Endothelial cell of umbilical vein (primary cell): Measurements from ENCODE around the gene DNAJC7.

Experiments
- EZH2 ChIP-seq: IDR thresholded peaks from 2 replicates; pipeline ENCODE4 v1.6.1; 2012; ENCODE audit warnings: borderline replicate concordance, low read depth, mild to moderate bottlenecking, moderate library complexity, low read length, inconsistent platforms; ENCODE audit not compliant: severe bottlenecking
- FOS ChIP-seq: IDR thresholded peaks from 2 replicates; pipeline ENCODE4 v1.6.1; 2011; ENCODE audit warnings: mild to moderate bottlenecking, low read length, moderate library complexity, borderline replicate concordance; ENCODE audit not compliant: insufficient read depth
- GATA2 ChIP-seq: IDR thresholded peaks from 2 replicates; pipeline ENCODE4 v1.7.0; 2011; ENCODE audit warnings: low read depth, mild to moderate bottlenecking, moderate library complexity, mixed read lengths, low read length; ENCODE audit not compliant: insufficient read length, insufficient read depth
- JUN ChIP-seq: IDR thresholded peaks from 2 replicates; pipeline ENCODE4 v1.6.1; 2011; ENCODE audit warnings: borderline replicate concordance, low read depth; ENCODE audit not compliant: insufficient read length, insufficient read depth
- MAX ChIP-seq: IDR thresholded peaks from 2 replicates; pipeline ENCODE4 v1.6.1; 2011; ENCODE audit not compliant: insufficient read depth, insufficient read length
- MYC ChIP-seq: IDR thresholded peaks from one replicate; pipeline ENCODE4 v1.6.1; 2011; ENCODE audit warnings: mild to moderate bottlenecking, low read depth, low read length
- POLR2A ChIP-seq: IDR thresholded peaks from 2 replicates; pipeline ENCODE4 v1.6.1; 2012; ENCODE audit warnings: low read depth, mild to moderate bottlenecking, control low read depth, low read length
- POLR2AphosphoS5 ChIP-seq: IDR thresholded peaks from 2 replicates; pipeline ENCODE4 v1.6.1; 2012; ENCODE audit warnings: low read depth, mild to moderate bottlenecking, control low read depth, low read length, moderate library complexity; ENCODE audit not compliant: insufficient read depth
- TF ChIP-seq, protein P1 (sequence below), 2 donors: IDR thresholded peaks; 1 replicate in 1 of 2; 2 replicates in 1 of 2; pipeline ENCODE4 v1.5.1; 2011; ENCODE audit warnings: low read length in 2 of 2, mild to moderate bottlenecking in 2 of 2, moderate library complexity in 2 of 2, control low read depth in 1 of 2, inconsistent platforms in 1 of 2, low read depth in 1 of 2; ENCODE audit not compliant: insufficient read depth in 1 of 2; ENCODE audit errors: extremely low read depth in 1 of 2

- TF ChIP-seq JUN (no peak), POLR2A (no peak), POLR2AphosphoS5 (no peak), MAX (no peak), FOS (no peak), EZH2 (no peak), MYC (no peak), GATA2 (no peak)
- TF ChIP-seq, protein P1, sequence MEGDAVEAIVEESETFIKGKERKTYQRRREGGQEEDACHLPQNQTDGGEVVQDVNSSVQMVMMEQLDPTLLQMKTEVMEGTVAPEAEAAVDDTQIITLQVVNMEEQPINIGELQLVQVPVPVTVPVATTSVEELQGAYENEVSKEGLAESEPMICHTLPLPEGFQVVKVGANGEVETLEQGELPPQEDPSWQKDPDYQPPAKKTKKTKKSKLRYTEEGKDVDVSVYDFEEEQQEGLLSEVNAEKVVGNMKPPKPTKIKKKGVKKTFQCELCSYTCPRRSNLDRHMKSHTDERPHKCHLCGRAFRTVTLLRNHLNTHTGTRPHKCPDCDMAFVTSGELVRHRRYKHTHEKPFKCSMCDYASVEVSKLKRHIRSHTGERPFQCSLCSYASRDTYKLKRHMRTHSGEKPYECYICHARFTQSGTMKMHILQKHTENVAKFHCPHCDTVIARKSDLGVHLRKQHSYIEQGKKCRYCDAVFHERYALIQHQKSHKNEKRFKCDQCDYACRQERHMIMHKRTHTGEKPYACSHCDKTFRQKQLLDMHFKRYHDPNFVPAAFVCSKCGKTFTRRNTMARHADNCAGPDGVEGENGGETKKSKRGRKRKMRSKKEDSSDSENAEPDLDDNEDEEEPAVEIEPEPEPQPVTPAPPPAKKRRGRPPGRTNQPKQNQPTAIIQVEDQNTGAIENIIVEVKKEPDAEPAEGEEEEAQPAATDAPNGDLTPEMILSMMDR (IDR thresholded peaks at IDR 0.05; ENCODE audit: extremely low read depth in 1 of 2, insufficient read depth in 1 of 2, low read depth in 1 of 2, low read length in 2 of 2): no peak
Measured at GRCh38 chr17:42023524-42024349, 6.5 kb upstream of the DNAJC7 start.
